Kidney (tissue), 14 donors: ENCODE data around the gene FAF1. TPM values are rescaled to one million over a fixed set of nuclear protein-coding genes. Genes with fewer than 3 reads are reported as not detected.
"Not testable (repeated sequence)": the region's sequence is repeated elsewhere in the genome, so short reads cannot be mapped to it uniquely, and the experiment has no call there.

Experiments
- DNase-seq, 5 donors: peaks; one replicate each; pipeline ENCODE4 v3.0.0-alpha.2; 2013 to 2020
- FAIRE-seq: peaks from 2 replicates; lab custom pipeline; 2012; peaks lifted over from hg19 to GRCh38; lab: Jason Lieb, UNC
- H3K27ac ChIP-seq, 2 donors: one replicate each; pipeline ENCODE4 v1.7.0; 2013; ENCODE audit warnings: low read depth in 2 of 2, low read length in 2 of 2, inconsistent platforms in 1 of 2
- H3K27me3 ChIP-seq: one replicate; pipeline ENCODE4 v1.7.1; 2013; ENCODE audit warnings: low read length, inconsistent platforms; ENCODE audit not compliant: control insufficient read depth, insufficient read depth
- H3K36me3 ChIP-seq, 3 donors: one replicate each; pipeline versions ENCODE4 v1.7.0 to v1.7.1; 2013; ENCODE audit warnings: low read length in 3 of 3, control low read depth in 1 of 3, inconsistent platforms in 1 of 3; ENCODE audit not compliant: insufficient read depth in 3 of 3, control insufficient read depth in 2 of 3
- H3K4me1 ChIP-seq, 3 donors: one replicate each; pipeline versions ENCODE4 v1.7.0 to v1.7.1; 2013; ENCODE audit warnings: low read length in 3 of 3, inconsistent platforms in 1 of 3, low read depth in 1 of 3; ENCODE audit not compliant: control insufficient read depth in 2 of 3, insufficient read depth in 2 of 3
- H3K4me3 ChIP-seq, 3 donors: one replicate each; pipeline versions ENCODE4 v1.7.0 to v1.8.1; 2013; ENCODE audit warnings: low read length in 3 of 3, control low read depth in 1 of 3, inconsistent platforms in 1 of 3
- H3K9ac ChIP-seq, 3 donors: one replicate each; pipeline versions ENCODE4 v1.7.0 to v1.7.1; 2013; ENCODE audit warnings: low read length in 3 of 3, control low read depth in 1 of 3, inconsistent platforms in 1 of 3
- H3K9me3 ChIP-seq, 3 donors: one replicate each; pipeline versions ENCODE4 v1.7.0 to v1.7.1; 2013; ENCODE audit warnings: low read length in 3 of 3, control low read depth in 1 of 3, inconsistent platforms in 1 of 3; ENCODE audit not compliant: control insufficient read depth in 2 of 3, insufficient read depth in 1 of 3
- intact Hi-C: fragments of 100-400 bp; cut with DNase I; formaldehyde crosslinking; loops from one replicate; pipeline ENCODE4 v1.11.1; 2022
- polyA plus RNA-seq: library from polyadenylated mRNA; stranded (reverse); fragments of 350-450 nt; fragmentation: Illumina TruSeq; extraction: RNeasy Lipid Tissue Mini Kit (QIAGEN cat#74804); gene quantifications from one replicate; pipeline ENCODE4 v1.2.3, GENCODE V29; 2014; ENCODE audit warnings: low read depth, low replicate concordance; ENCODE audit not compliant: insufficient read depth
- total RNA-seq: library from RNA; stranded (reverse); fragmentation: NEBNext Ultra II Directional; extraction: Animal tissue kit (Norgen Biotek cat#: 25700); gene quantifications from one replicate; pipeline ENCODE4 v1.2.1, GENCODE V29; 2021
- TF ChIP-seq, protein P1 (sequence below): IDR thresholded peaks from 3 replicates; pipeline ENCODE4 v1.5.1; 2012; ENCODE audit warnings: mild to moderate bottlenecking, moderate library complexity, borderline replicate concordance; ENCODE audit not compliant: insufficient read depth; ENCODE audit errors: extremely low read depth
- donor health status: control.
- donor health status: control.
- donor health status: control.
- donor health status: control.
- donor health status: control.
- donor health status: DM: yes; HTN: yes; CAD: no.
- donor health status: Normal renal cell carcinoma (clear cell type).

The FAF1 gene
- total and polyA plus RNA-seq, 2 donors from 2014 or later = 50.1 to 72.8 TPM

DNA sequence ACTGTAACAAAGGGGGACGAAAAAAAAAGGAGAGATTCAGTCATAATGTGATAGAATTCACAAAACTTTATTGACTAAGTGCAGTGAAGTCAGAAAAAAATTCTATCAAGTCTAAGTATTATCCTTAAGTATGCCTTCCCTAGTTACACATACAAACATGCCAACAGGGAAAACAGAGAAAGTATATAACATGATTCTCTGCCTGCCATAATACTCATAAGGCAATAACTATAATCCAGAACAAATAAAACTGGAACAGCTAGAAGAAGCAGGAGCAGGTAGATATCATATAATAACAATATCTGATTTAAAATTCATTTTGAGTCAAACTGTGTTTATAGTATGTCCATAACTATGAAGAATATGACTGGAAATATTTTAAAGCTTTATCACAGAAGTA lies 184.3 kb downstream of the FAF1 start:
- Histone ChIP-seq H3K4me3 (no peak overlapping the region), H3K27me3 (no peaks in the 10 kb centered on the region), H3K9me3 (no peaks in the 10 kb centered on the region), H3K36me3 (peaks cover 0 to 6% (median 3%) of the 10 kb centered on the region in 3 donors), H3K9ac (no peak overlapping the region), H3K27ac (no peak overlapping the region), H3K4me1 (no peaks in the 10 kb centered on the region)
- FAIRE-seq (no peak), DNase-seq (no peak)
- intact Hi-C loops = loop anchor here (10.0 kb wide), 1 partner anchor 269 kb away; no protein-coding TSS in a partner anchor
- TF ChIP-seq, protein P1, sequence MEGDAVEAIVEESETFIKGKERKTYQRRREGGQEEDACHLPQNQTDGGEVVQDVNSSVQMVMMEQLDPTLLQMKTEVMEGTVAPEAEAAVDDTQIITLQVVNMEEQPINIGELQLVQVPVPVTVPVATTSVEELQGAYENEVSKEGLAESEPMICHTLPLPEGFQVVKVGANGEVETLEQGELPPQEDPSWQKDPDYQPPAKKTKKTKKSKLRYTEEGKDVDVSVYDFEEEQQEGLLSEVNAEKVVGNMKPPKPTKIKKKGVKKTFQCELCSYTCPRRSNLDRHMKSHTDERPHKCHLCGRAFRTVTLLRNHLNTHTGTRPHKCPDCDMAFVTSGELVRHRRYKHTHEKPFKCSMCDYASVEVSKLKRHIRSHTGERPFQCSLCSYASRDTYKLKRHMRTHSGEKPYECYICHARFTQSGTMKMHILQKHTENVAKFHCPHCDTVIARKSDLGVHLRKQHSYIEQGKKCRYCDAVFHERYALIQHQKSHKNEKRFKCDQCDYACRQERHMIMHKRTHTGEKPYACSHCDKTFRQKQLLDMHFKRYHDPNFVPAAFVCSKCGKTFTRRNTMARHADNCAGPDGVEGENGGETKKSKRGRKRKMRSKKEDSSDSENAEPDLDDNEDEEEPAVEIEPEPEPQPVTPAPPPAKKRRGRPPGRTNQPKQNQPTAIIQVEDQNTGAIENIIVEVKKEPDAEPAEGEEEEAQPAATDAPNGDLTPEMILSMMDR = no peak

DNA sequence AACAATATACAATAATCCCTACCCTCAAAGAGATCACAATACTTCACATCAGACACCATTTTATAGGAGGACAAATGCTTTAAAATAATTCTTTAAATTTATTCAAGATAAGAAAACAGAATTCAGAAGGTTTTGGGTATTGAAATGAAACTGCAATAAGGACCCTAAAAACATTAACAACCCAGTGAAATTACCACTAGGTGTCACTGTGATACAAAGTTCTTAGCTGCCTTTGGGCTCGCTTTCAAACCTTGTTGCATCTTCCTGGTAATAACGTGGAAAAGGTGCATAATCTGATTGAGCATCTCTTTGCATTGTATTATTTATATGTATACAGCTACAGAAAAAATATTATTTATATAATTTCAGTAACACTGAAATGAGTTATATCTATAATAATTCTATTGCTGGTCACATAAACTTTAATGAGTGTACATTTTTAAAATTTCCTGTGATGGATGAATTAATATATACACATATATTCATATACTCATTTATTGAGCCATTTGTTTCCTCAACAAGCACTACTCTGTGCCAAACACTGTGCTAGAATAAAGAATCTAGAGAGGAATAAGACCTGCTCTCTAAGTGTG lies 185.2 kb downstream of the FAF1 start:
- H3K27ac ChIP-seq = no peak overlapping the region
- H3K4me1 ChIP-seq = no peaks in the 10 kb centered on the region
- H3K27me3 ChIP-seq = no peaks in the 10 kb centered on the region
- TF ChIP-seq, protein P1 = peak; percentile 55
- H3K36me3 ChIP-seq = no peaks in the 10 kb centered on the region
- no peak overlapping the region for H3K4me3 ChIP-seq
- FAIRE-seq (peak; percentile 93), DNase-seq (peak in 2 of 5 donors; percentile 67 to 81)
- intact Hi-C loops = loop anchor here (10.0 kb wide), 1 partner anchor 270 kb away; no protein-coding TSS in a partner anchor
- no peaks in the 10 kb centered on the region for H3K9me3 ChIP-seq
- H3K9ac ChIP-seq = no peak overlapping the region

DNA sequence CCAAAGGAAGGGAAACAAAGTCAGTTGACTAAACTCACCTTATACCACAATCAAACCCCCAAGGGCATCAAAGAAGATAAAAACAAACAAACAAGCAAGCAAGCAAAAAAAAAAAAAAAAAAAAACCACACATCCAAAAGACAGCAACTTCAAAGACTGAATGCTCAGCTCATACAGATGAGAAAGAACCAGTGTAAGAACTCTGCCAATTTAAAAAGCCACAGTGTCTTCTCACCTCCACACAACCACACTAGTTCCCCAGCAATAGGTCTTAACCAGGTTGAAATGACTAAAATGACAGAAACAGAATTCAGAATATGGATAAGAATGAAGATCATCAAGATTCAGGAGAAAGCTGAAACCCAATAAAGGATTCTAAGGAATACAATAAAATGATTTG lies 193.4 kb downstream of the FAF1 start:
- Histone ChIP-seq H3K4me3 (no peak overlapping the region), H3K27ac (no peak overlapping the region), H3K27me3 (no peaks in the 10 kb centered on the region), H3K9me3 (no peaks in the 10 kb centered on the region), H3K9ac (no peak overlapping the region), H3K4me1 (no peaks in the 10 kb centered on the region), H3K36me3 (no peaks in the 10 kb centered on the region)
- no peak for DNase-seq
- TF ChIP-seq, protein P1 = no peak
- FAIRE-seq = no peak
- intact Hi-C loops = no loop called here

DNA sequence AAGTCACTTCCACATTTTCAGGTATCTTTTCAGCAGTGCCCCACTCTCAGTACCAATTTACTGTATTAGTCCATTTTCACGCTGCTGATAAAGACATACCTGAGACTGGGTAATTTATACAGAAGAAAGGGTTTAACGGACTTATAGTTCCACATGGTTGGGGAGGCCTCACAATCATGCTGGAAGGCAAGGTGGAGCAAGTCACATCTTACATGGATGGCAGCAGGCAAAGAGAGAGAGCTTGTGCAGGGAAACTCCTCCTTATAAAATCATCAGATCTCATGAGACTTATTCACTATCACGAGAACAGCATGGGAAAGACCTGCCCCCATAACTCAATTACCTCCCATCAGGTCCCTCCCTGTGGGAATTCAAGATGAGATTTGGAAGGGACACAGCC lies 203.5 kb downstream of the FAF1 start:
- H3K36me3 ChIP-seq, H3K4me1 ChIP-seq, FAIRE-seq, H3K9ac ChIP-seq, H3K27ac ChIP-seq, intact Hi-C loops, H3K4me3 ChIP-seq, H3K9me3 ChIP-seq, H3K27me3 ChIP-seq, DNase-seq: not testable (repeated sequence)

DNA sequence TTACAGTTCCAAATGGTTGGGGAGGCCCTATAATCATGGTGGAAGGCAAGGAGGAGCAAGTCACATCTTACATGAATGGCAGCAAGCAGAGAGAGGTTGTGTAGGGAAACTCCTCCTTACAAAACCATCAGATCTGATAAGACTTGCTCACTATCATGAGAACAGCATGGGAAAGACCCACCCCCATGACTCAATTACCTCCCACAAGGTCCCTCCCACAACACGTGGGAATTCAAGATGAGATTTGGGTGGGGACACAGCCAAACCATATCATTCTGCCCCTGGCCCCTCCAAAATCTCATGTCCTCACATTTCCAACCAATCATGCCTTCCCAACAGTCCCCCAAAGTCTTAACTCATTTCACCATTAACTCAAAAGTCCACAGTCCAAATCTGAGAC lies 205.3 kb downstream of the FAF1 start:
- H3K27me3 ChIP-seq, H3K36me3 ChIP-seq, H3K27ac ChIP-seq, FAIRE-seq, H3K4me3 ChIP-seq, H3K9ac ChIP-seq, H3K9me3 ChIP-seq, DNase-seq, H3K4me1 ChIP-seq, intact Hi-C loops: not testable (repeated sequence)
